NB4 (cell line): ENCODE results near the gene SSX2IP.

Experiments used
- CTCF ChIP-seq: IDR thresholded peaks from one replicate; pipeline ENCODE4 v1.5.1; 2012; ENCODE audit warnings: low read depth, low read length
- MYC ChIP-seq: IDR thresholded peaks from 2 replicates; pipeline ENCODE4 v1.6.1; 2011; ENCODE audit warnings: low read depth, low read length
- POLR2A ChIP-seq: IDR thresholded peaks from 2 replicates; pipeline ENCODE4 v1.6.1; 2011; ENCODE audit warnings: mild to moderate bottlenecking; ENCODE audit not compliant: insufficient read length; ENCODE audit errors: extremely low read depth

GRCh38 chr1:84701376-84701775 lies 11.1 kb upstream of the SSX2IP start:
- TF ChIP-seq CTCF = no peak
- TF ChIP-seq MYC = no peak
- TF ChIP-seq POLR2A = no peak
